IPS DF 6.9 (cell line): ENCODE results near the gene TNFAIP8.

Source experiments
- DNase-seq: peaks from one replicate; pipeline ENCODE4 v3.0.0-alpha.2; 2013; ENCODE audit warnings: low read depth, low spot score
- H3K27ac ChIP-seq: one replicate; pipeline ENCODE4 v1.5.1; 2013; ENCODE audit warnings: low read length, control low read depth
- H3K27me3 ChIP-seq: 2 replicates; pipeline ENCODE4 v1.6.1; 2013; ENCODE audit warnings: mild to moderate bottlenecking, low read length; ENCODE audit not compliant: control insufficient read depth, insufficient read depth
- H3K36me3 ChIP-seq: 2 replicates; pipeline ENCODE4 v1.6.1; 2013; ENCODE audit warnings: low read length; ENCODE audit not compliant: control insufficient read depth, insufficient read depth
- H3K4me1 ChIP-seq: 2 replicates; pipeline ENCODE4 v1.6.1; 2013; ENCODE audit warnings: low read length; ENCODE audit not compliant: control insufficient read depth, insufficient read depth
- H3K4me3 ChIP-seq: 2 replicates; pipeline ENCODE4 v1.5.1; 2013; ENCODE audit warnings: mild to moderate bottlenecking, low read length
- H3K9me3 ChIP-seq: 2 replicates; pipeline ENCODE4 v1.6.1; 2013; ENCODE audit warnings: low read length, inconsistent platforms; ENCODE audit not compliant: control insufficient read depth, insufficient read depth
- WGBS: extraction: QIAGEN DNeasy Blood & Tissue Kit; methylation state at CpG from one replicate; pipeline ENCODE4 v1.1.7; 2013; ENCODE audit warnings: mixed read lengths, missing lambda C conversion rate; ENCODE audit not compliant: insufficient read length, insufficient coverage; 5-methylcytosine and 5-hydroxymethylcytosine counted together

The TNFAIP8 gene

GRCh38 chr5:119347574-119347973 is 8.2 kb upstream of the TNFAIP8 start:
- H3K4me3 ChIP-seq, result no peak overlapping the region
- H3K9me3 ChIP-seq, result no peaks in the 10 kb centered on the region
- H3K36me3 ChIP-seq, result no peaks in the 10 kb centered on the region
- no CpG with 5 or more reads among the region's 1 CpG for WGBS
- DNase-seq, result no peak
- H3K27me3 ChIP-seq, result no peaks in the 10 kb centered on the region
- no peak overlapping the region for H3K27ac ChIP-seq
- H3K4me1 ChIP-seq, result peaks cover 6% of the 10 kb centered on the region; the same call in 1 of the 2 replicates

GRCh38 chr5:119347991-119348390 is 7.8 kb upstream of the TNFAIP8 start:
- H3K4me1 ChIP-seq, result peaks cover 6% of the 10 kb centered on the region; the same call in 1 of the 2 replicates
- H3K27ac ChIP-seq, result no peak overlapping the region
- no peaks in the 10 kb centered on the region for H3K27me3 ChIP-seq
- H3K36me3 ChIP-seq, result no peaks in the 10 kb centered on the region
- WGBS, result no CpG with 5 or more reads among the region's 1 CpG
- H3K9me3 ChIP-seq, result no peaks in the 10 kb centered on the region
- no peak overlapping the region for H3K4me3 ChIP-seq
- no peak for DNase-seq

- Histone ChIP-seq H3K27ac (no peak overlapping the region), H3K9me3 (no peaks in the 10 kb centered on the region), H3K36me3 (no peaks in the 10 kb centered on the region), H3K27me3 (no peaks in the 10 kb centered on the region), H3K4me1 (peaks cover 5% of the 10 kb centered on the region; the same call in 1 of the 2 replicates), H3K4me3 (no peak overlapping the region)
- no peak for DNase-seq
- WGBS, result no CpG with 5 or more reads among the region's 2 CpGs
Observed at GRCh38 chr5:119353213-119353612, 2.6 kb upstream of the TNFAIP8 start.

GRCh38 chr5:119353686-119354366 is 2.0 kb upstream of the TNFAIP8 start:
- no peaks in the 10 kb centered on the region for H3K9me3 ChIP-seq
- H3K4me1 ChIP-seq, result peaks cover 6% of the 10 kb centered on the region; the same call in 1 of the 2 replicates
- DNase-seq, result no peak
- WGBS, result no CpG with 5 or more reads among the region's 5 CpGs
- no peak overlapping the region for H3K4me3 ChIP-seq
- H3K27ac ChIP-seq, result no peak overlapping the region
- no peaks in the 10 kb centered on the region for H3K27me3 ChIP-seq
- H3K36me3 ChIP-seq, result no peaks in the 10 kb centered on the region

- Histone ChIP-seq H3K27me3 (no peaks in the 10 kb centered on the region), H3K9me3 (no peaks in the 10 kb centered on the region), H3K36me3 (no peaks in the 10 kb centered on the region), H3K4me3 (no peak overlapping the region; the same call in 1 of the 2 replicates), H3K27ac (no peak overlapping the region), H3K4me1 (peaks cover 7% of the 10 kb centered on the region; the same call in 1 of the 2 replicates)
- WGBS, result no CpG with 5 or more reads among the region's 10 CpGs
- DNase-seq, result no peak
Observed at GRCh38 chr5:119354537-119355243, 1.1 kb upstream of the TNFAIP8 start.

- Histone ChIP-seq H3K36me3 (no peaks in the 10 kb centered on the region), H3K9me3 (no peaks in the 10 kb centered on the region), H3K27me3 (no peaks in the 10 kb centered on the region), H3K27ac (no peak overlapping the region), H3K4me3 (peak overlapping the region; percentile 56; the same call in 1 of the 2 replicates), H3K4me1 (peaks cover 7% of the 10 kb centered on the region; the same call in 1 of the 2 replicates)
- DNase-seq, result no peak
- WGBS, result no CpG with 5 or more reads among the region's 12 CpGs
Observed at GRCh38 chr5:119355244-119355638, 578 bp upstream of the TNFAIP8 start.

- Histone ChIP-seq H3K27ac (no peak overlapping the region), H3K4me3 (no peak overlapping the region; the same call in 1 of the 2 replicates), H3K9me3 (no peaks in the 10 kb centered on the region), H3K27me3 (no peaks in the 10 kb centered on the region), H3K36me3 (no peaks in the 10 kb centered on the region), H3K4me1 (peaks cover 7% of the 10 kb centered on the region; the same call in 1 of the 2 replicates)
- DNase-seq, result no peak
- WGBS, result no CpG with 5 or more reads among the region's 4 CpGs
Observed at GRCh38 chr5:119356612-119357188, 881 bp downstream of the TNFAIP8 start.

- Histone ChIP-seq H3K27me3 (no peaks in the 10 kb centered on the region), H3K4me3 (no peak overlapping the region), H3K4me1 (peaks cover 7% of the 10 kb centered on the region; the same call in 1 of the 2 replicates), H3K36me3 (no peaks in the 10 kb centered on the region), H3K27ac (no peak overlapping the region), H3K9me3 (no peaks in the 10 kb centered on the region)
- no peak for DNase-seq
- no CpG with 5 or more reads among the region's 3 CpGs for WGBS
Observed at GRCh38 chr5:119357270-119357669, 1.5 kb downstream of the TNFAIP8 start.

- no peak for DNase-seq
- H3K9me3 ChIP-seq, result no peaks in the 10 kb centered on the region
- no CpG with 5 or more reads among the region's 6 CpGs for WGBS
- no peaks in the 10 kb centered on the region for H3K27me3 ChIP-seq
- H3K4me1 ChIP-seq, result peaks cover 7% of the 10 kb centered on the region; the same call in 1 of the 2 replicates
- H3K4me3 ChIP-seq, result no peak overlapping the region
- no peaks in the 10 kb centered on the region for H3K36me3 ChIP-seq
- H3K27ac ChIP-seq, result no peak overlapping the region
Observed at GRCh38 chr5:119357808-119358529, 2.1 kb downstream of the TNFAIP8 start.

GRCh38 chr5:119358530-119358900 is 2.7 kb downstream of the TNFAIP8 start:
- no peak overlapping the region for H3K4me3 ChIP-seq
- no peaks in the 10 kb centered on the region for H3K27me3 ChIP-seq
- no CpG with 5 or more reads among the region's 2 CpGs for WGBS

More at GRCh38 chr5:119358530-119358900, 2.7 kb downstream of the TNFAIP8 start:
- Histone ChIP-seq H3K27ac (no peak overlapping the region), H3K9me3 (no peaks in the 10 kb centered on the region), H3K36me3 (no peaks in the 10 kb centered on the region), H3K4me1 (peaks cover 7% of the 10 kb centered on the region; the same call in 1 of the 2 replicates)
- no peak for DNase-seq
